GM21526 (cell line): Measurements from ENCODE around the gene CEP120.

Experiments
- ATAC-seq: cut with Tn5 transposase; IDR thresholded peaks from one replicate; pipeline ENCODE4 v1.9.1; 2021; ENCODE audit warnings: moderate library complexity; ENCODE audit not compliant: unreplicated experiment, low FRiP score

The CEP120 gene

DNA sequence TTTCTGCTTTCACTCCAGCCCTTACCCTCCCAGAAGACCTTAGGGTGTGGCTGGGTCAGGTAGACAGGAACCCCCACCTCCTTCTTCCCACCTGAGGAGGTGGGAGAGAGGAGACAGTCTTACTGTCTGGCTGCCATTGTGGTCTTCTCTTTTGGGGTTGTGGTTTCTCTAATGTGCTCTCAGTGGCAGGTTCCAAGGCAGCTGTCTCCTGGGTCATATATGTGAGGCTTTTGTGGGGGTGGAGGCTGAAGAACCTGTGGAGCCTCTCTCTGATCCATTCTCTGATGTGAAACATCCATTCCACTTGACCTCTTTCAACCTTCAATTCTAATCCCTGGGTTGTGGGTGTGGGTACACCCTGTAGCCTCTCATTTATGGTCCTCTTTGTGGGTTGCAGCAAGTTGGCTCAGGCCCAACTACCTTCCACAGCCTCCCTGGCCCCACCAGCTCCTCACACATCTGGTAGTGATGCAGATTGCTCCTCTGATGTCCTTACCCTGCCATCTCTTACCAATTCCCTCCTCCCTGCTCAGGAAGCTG, 118.4 kb downstream of the CEP120 start:
- ATAC-seq = no peak

- no peak for ATAC-seq
These were observed 119.4 kb downstream of the CEP120 start for GRCh38 chr5:123303802-123304201.

GRCh38 chr5:123300266-123300665, 122.9 kb downstream of the CEP120 start:
- ATAC-seq = no peak

DNA sequence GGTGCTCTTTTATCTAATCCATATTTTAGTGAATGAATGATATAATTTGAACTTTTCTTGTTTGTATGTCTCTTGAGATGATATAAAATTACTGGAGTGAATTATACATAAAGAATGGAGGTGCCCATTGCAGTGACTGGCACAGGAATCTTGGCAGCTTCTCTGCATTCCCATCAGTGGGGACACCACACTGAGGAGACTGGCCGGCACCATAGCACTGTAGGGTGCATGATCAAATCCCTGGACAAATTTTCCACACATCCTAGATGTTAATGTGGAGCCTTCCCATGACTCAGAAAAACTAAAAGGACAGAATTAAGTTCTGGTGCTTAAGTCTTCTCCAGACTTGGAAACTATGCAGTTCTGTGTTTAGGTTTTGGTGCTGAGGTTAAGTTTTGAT, 124.1 kb downstream of the CEP120 start:
- no peak for ATAC-seq

DNA sequence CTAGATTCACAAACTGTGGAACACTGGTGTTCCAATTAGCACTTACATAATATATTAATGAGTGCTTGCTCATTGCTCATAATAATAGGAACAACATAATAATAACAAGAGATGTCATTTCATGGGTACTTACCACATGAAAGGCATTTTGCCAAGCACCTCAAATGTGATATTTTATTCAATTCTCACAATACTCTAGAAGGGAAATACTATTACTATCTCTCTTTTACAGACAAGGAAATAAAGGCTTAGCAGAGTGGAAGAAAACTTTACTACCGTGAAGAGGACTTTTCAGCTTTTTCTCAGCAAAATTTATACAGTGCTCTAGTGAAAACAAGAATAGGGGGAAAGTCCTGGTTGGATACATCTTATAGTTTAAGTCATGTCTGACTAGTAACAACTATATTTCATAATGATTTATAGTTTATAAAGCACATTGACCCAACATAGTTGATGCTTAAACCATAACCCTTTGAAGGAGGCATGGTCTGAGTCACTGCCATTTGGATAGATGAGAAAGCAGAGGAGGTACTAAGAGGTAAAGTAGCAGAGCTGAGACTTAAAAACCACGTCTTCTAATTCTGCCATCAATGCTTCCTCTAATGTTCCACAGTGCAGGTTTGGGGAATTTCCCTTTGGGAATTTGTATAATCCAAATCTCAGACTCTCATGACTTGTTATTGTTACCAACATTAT, 124.7 kb downstream of the CEP120 start:
- no peak for ATAC-seq

DNA sequence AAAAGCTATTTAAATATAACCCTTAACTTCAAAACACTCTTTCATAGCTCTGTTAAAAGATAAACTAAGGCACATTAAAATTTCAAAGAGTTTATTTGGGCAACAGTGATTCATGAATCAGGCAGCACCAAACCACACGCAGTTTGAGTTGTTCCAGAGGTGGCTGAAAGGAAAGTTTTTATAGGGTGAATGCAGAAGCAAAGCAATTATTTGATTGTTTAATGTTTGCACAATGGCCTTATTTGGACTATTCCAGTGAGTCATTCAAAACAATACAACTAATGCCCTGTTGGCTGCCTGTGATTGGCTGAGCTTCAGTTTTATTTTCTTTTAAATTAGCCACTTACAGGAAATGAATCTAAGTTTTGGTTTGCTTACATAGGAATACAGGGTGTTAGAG, 125.3 kb downstream of the CEP120 start:
- ATAC-seq = no peak

- no peak for ATAC-seq
These were observed 125.9 kb downstream of the CEP120 start for GRCh38 chr5:123297198-123297831.
